SK-N-MC (cell line): Measurements from ENCODE around the gene DENR.
A peak's percentile ranks its signal among the peaks of the same experiment; 100 is the strongest.
"Not testable (repeated sequence)": the region's sequence is repeated elsewhere in the genome, so short reads cannot be mapped to it uniquely, and the experiment has no call there.

Source experiments
- DNase-seq: peaks from one replicate; pipeline ENCODE4 v3.0.0-alpha.2; 2011; ENCODE audit warnings: low read depth, low spot score
- H3K27ac ChIP-seq: fragments of 200-600 bp; sonication (generic); 2 replicates; pipeline ENCODE4 v1.5.1; 2016; ENCODE audit warnings: mixed run types
- H3K36me3 ChIP-seq: fragments of 200-600 bp; sonication (generic); 2 replicates; pipeline ENCODE4 v1.6.1; 2017; ENCODE audit warnings: antibody characterized with exemption, low read length, mixed read lengths; ENCODE audit not compliant: insufficient read depth
- H3K4me3 ChIP-seq: fragments of 200-600 bp; sonication (generic); 2 replicates; pipeline ENCODE4 v1.5.1; 2016
- H3K9ac ChIP-seq: fragments of 200-600 bp; sonication (generic); 2 replicates; pipeline ENCODE4 v1.8.0; 2017; ENCODE audit warnings: mixed run types, mixed read lengths; ENCODE audit not compliant: insufficient read length
- H3K9me3 ChIP-seq: fragments of 200-600 bp; sonication (generic); 2 replicates; pipeline ENCODE4 v1.6.1; 2017; ENCODE audit warnings: low read depth, mild to moderate bottlenecking, antibody characterized with exemption, low read length, moderate library complexity, mixed read lengths
- EZH2 ChIP-seq: fragments of 200-600 bp; sonication (generic); IDR thresholded peaks from one replicate; pipeline ENCODE4 v1.6.1; 2017; ENCODE audit warnings: antibody characterized with exemption
- FOXP2 ChIP-seq: optimal IDR thresholded peaks from 2 replicates; pipeline ENCODE3; 2011; ENCODE audit warnings: mild to moderate bottlenecking, moderate library complexity; ENCODE audit not compliant: insufficient read depth; ENCODE audit errors: extremely low read length, control extremely low read depth
- POLR2AphosphoS5 ChIP-seq: IDR thresholded peaks from 2 replicates; pipeline ENCODE4 v1.6.1; 2012; ENCODE audit warnings: mild to moderate bottlenecking, low read depth, low read length, borderline replicate concordance

Gene DENR

DNA sequence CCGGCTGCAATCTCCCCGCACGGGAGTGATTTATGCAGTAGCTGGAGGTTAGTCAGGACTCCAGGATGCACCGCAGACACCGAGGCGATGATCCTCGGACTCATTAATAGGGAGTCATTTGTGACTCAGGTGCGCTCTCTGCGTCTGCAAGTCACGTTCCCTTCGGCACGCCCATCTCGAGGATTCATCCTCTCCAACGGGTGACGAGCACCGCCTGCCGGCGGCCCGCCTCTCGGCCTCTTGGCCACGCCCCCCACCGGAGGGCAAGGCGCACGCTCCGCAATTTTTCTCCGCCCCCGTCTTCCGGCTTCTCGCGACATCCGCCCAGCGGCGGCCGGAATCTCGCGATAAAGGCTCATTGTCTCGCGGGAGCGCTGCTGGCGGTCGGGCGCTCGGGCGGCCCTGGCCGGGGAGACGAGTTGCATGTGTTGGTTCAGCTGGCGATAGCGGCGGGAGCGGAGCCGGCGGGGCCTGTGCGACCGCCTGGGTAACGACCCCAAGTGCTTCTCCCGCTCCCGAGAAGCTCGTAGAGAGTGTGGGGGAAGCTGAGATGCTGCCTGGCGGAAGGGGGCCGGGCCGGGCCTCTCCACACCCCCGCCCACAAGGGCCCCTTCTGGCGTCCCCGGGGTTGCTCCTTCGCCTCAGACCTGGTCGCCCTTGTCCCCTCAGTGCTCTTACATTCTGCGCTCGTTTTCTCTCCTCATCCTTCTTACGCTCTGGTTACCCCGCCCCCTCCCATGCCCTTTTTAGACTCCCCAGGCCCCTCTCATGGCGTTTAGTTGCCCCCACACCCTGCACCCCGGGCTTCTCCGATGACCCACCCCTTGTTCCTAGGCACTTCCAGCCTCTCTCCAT is at the start of gene DENR:
Gene DENR, plus strand, starts transcription at position 361 of the 855 bp plus-strand sequence. CDS start 878 bp downstream, outside the sequence.
- peak within 1 kb of the TSS; percentile 77 for H3K4me3 ChIP-seq
- H3K27ac ChIP-seq: peak within 1 kb of the TSS; percentile 77; the same call in 1 of the 2 replicates
- H3K9me3 ChIP-seq: no peaks in the 10 kb centered on the region
- TF ChIP-seq FOXP2: peak; percentile 93
- TF ChIP-seq EZH2: no peak
- peak; percentile 99 for TF ChIP-seq POLR2AphosphoS5
- peak; percentile 73 for DNase-seq
- peak within 1 kb of the TSS; percentile 97 for H3K9ac ChIP-seq
- H3K36me3 ChIP-seq: peaks cover 41% of the 10 kb centered on the region

DNA sequence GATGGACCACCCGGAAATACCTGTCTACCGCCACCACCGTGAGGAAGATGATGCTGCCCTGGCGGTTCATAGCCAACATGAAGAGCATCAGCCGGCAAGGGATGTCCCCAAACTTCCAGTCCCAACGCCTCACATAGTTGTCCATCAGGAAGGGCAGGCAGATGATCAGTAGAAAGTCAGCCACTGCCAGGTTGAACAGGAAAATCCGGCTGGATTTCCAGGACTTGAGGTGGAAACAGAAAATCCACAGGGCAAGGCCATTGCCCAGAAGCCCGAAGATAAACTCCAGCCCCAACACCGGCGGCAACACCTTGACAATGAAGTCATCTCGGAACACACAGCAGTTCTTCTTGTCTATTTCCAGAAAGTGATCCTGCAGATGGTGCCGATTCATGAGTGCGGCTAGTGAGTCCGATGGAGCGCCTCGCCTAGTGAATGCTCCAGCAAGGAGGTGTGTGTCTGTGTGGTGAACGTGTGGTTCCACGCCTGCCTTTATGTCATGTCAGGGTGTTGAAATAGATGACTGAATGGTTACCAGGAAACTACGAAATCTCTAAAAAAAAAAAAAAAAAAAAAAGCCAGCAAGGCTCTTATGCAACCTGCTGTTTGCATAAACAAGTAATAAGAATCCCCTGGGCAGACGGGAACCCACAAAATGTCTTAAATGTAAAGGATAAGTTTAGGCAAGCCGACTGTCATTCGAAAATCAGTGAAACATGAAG is 49.6 kb upstream of the DENR start, which contains the start of gene HCAR2:
Gene HCAR2, minus strand, starts transcription at position 468 of the 722 bp plus-strand sequence. Its CDS starts 74 bp downstream, at position 394.
- H3K9me3 ChIP-seq, H3K9ac ChIP-seq, H3K36me3 ChIP-seq, H3K27ac ChIP-seq, H3K4me3 ChIP-seq, DNase-seq: not testable (repeated sequence)

- H3K9ac ChIP-seq, H3K36me3 ChIP-seq, DNase-seq, H3K4me3 ChIP-seq, H3K9me3 ChIP-seq, H3K27ac ChIP-seq: not testable (repeated sequence)
These were observed 48.8 kb upstream of the DENR start for GRCh38 chr12:122703841-122704240.

DNA sequence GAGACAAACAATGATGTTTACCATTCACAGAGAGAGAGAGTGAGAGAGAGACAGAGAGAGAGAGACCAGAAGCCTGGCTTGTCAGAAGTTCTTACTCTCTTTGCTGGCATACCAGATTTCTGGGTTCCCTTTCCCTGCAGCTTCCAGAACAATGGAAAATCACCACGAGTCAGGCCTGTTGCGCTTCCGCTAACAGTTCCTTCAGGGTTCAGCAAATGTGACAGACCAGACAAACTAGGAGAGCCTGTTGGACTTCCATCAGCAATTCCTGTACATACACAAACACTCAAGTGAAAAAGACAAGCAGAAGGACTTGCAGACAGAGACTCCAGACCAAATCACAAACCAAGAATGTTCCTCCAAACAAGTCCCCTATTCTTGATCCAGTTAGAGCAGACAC is 43.3 kb upstream of the DENR start:
- not testable (repeated sequence) for H3K9me3 ChIP-seq, DNase-seq, H3K9ac ChIP-seq, H3K4me3 ChIP-seq, H3K36me3 ChIP-seq, H3K27ac ChIP-seq

GRCh38 chr12:122710341-122710740 is 42.3 kb upstream of the DENR start:
- H3K4me3 ChIP-seq, H3K9ac ChIP-seq, H3K36me3 ChIP-seq, DNase-seq, H3K9me3 ChIP-seq, H3K27ac ChIP-seq: not testable (repeated sequence)

- not testable (repeated sequence) for H3K36me3 ChIP-seq, H3K27ac ChIP-seq
These were observed 41.4 kb upstream of the DENR start for GRCh38 chr12:122711266-122711665.

GRCh38 chr12:122713491-122714188 is 39.0 kb upstream of the DENR start:
- H3K27ac ChIP-seq, DNase-seq, H3K36me3 ChIP-seq, H3K4me3 ChIP-seq, H3K9me3 ChIP-seq, H3K9ac ChIP-seq: not testable (repeated sequence)

More at GRCh38 chr12:122711266-122711665, 41.4 kb upstream of the DENR start:
- not testable (repeated sequence) for H3K9me3 ChIP-seq, H3K4me3 ChIP-seq, H3K9ac ChIP-seq, DNase-seq

DNA sequence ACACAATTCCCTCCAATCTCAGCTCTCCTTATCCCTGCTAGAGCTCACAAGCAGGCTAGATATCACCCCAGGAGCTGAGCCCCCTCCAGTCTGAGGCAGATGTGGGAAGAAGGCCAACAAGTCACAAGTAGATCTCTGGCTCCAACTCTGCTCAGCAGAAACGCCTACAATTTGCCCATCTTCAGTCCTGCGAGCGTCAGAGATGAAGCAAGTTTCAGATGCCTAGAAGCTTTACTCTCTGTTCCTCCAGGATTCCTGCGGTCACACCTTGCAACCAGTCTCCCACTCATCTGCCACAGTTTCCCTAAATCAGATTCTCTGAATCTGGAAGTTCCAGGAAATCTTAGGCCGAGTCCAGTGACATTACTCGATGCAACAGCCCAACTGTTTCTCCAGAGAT is 37.4 kb upstream of the DENR start:
- H3K9ac ChIP-seq, H3K27ac ChIP-seq, H3K4me3 ChIP-seq, H3K36me3 ChIP-seq, H3K9me3 ChIP-seq, DNase-seq: not testable (repeated sequence)

DNA sequence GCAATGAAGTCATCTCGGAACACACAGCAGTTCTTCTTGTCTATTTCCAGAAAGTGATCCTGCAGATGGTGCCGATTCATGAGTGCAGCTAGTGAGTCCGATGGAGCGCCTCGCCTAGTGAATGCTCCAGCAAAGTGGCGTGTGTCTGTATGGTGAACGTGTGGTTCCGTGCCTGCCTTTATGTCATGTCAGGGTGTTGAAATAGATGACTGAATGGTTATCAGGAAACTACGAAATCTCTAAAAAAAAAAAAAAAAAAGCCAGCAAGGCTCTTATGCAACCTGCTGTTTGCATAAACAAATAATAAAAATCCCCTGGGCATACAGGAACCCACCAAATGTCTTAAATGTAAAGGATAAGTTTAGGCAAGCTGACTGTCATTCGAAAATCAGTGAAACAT is 36.0 kb upstream of the DENR start, which contains the start of gene HCAR3:
Gene HCAR3, minus strand, starts transcription at position 154 of the 400 bp plus-strand sequence. Its CDS starts 74 bp downstream, at position 80.
- not testable (repeated sequence) for H3K27ac ChIP-seq, H3K9ac ChIP-seq, DNase-seq, H3K4me3 ChIP-seq, H3K36me3 ChIP-seq, H3K9me3 ChIP-seq
